ENCODE data around the gene SLC4A11.
"Not testable (repeated sequence)": the region's sequence is repeated elsewhere in the genome, so short reads cannot be mapped to it uniquely, and the experiment has no call there.

The SLC4A11 gene

GRCh38 chr20:3199976-3200755 is 38.8 kb downstream of the SLC4A11 start:
- DNase-seq: no peak

- DNase-seq: no peak
Measured at GRCh38 chr20:3199206-3199605, 39.8 kb downstream of the SLC4A11 start.

GRCh38 chr20:3195590-3196237 is 43.3 kb downstream of the SLC4A11 start:
- no peak for DNase-seq

- DNase-seq: no peak
Measured at GRCh38 chr20:3194617-3195280, 44.2 kb downstream of the SLC4A11 start.

GRCh38 chr20:3193806-3194616 is 45.0 kb downstream of the SLC4A11 start:
- no peak for DNase-seq

GRCh38 chr20:3192226-3193015 is 46.6 kb downstream of the SLC4A11 start:
- DNase-seq: no peak

GRCh38 chr20:3190681-3191111 is 48.3 kb downstream of the SLC4A11 start:
- no peak for DNase-seq

- DNase-seq: no peak
Measured at GRCh38 chr20:3189561-3190131, 49.3 kb downstream of the SLC4A11 start.

GRCh38 chr20:3188823-3189413 is 50.1 kb downstream of the SLC4A11 start:
- no peak for DNase-seq

- not testable (repeated sequence) for DNase-seq
Measured at GRCh38 chr20:3187861-3188260, 51.1 kb downstream of the SLC4A11 start.

- DNase-seq: no peak
Measured at GRCh38 chr20:3183896-3184612, 54.9 kb downstream of the SLC4A11 start.

- DNase-seq: not testable (repeated sequence)
Measured at GRCh38 chr20:3182429-3182828, 56.6 kb downstream of the SLC4A11 start.

GRCh38 chr20:3181270-3181669 is 57.7 kb downstream of the SLC4A11 start:
- DNase-seq: no peak

- DNase-seq: no peak
Measured at GRCh38 chr20:3180319-3180718, 58.7 kb downstream of the SLC4A11 start.

GRCh38 chr20:3177746-3178485 is 61.1 kb downstream of the SLC4A11 start:
- DNase-seq: no peak

Measured in NCI-H2227 treated with DMSO at 0.1 percent for 48 hours (cell line).